Parathyroid adenoma (tissue), 2 donors: ENCODE measurements around the gene MS4A1.

Experiments
- H2AFZ ChIP-seq: fragments of 300-600 bp; sonication (generic); one replicate; pipeline ENCODE4 v1.7.0; 2017; ENCODE audit warnings: antibody characterized with exemption, mild to moderate bottlenecking
- H3K27ac ChIP-seq: fragments of 300-600 bp; sonication (generic); one replicate; pipeline ENCODE4 v1.7.0; 2017
- H3K27me3 ChIP-seq: fragments of 300-600 bp; sonication (generic); one replicate; pipeline ENCODE4 v1.7.0; 2017; ENCODE audit warnings: low read length; ENCODE audit not compliant: control insufficient read depth, insufficient read depth
- H3K36me3 ChIP-seq: fragments of 300-600 bp; sonication (generic); one replicate; pipeline ENCODE4 v1.7.0; 2017; ENCODE audit warnings: low read length; ENCODE audit not compliant: control insufficient read depth, insufficient read depth
- H3K4me1 ChIP-seq: fragments of 300-600 bp; sonication (generic); one replicate; pipeline ENCODE4 v1.7.0; 2017; ENCODE audit warnings: control low read depth
- H3K4me2 ChIP-seq: fragments of 300-600 bp; sonication (generic); one replicate; pipeline ENCODE4 v1.7.0; 2017; ENCODE audit warnings: low read length
- H3K4me3 ChIP-seq: fragments of 300-600 bp; sonication (generic); one replicate; pipeline ENCODE4 v1.7.0; 2017; ENCODE audit warnings: low read depth, low read length
- H3K79me2 ChIP-seq: fragments of 300-600 bp; sonication (generic); one replicate; pipeline ENCODE4 v1.7.0; 2017; ENCODE audit warnings: control low read depth
- H3K9ac ChIP-seq: fragments of 300-600 bp; sonication (generic); one replicate; pipeline ENCODE4 v1.7.0; 2017; ENCODE audit warnings: mild to moderate bottlenecking
- H3K9me3 ChIP-seq: fragments of 300-600 bp; sonication (generic); one replicate; pipeline ENCODE4 v1.7.0; 2017; ENCODE audit warnings: low read length; ENCODE audit not compliant: control insufficient read depth
- TF ChIP-seq, protein P1 (sequence below): fragments of 300-600 bp; sonication (generic); IDR thresholded peaks from one replicate; pipeline ENCODE4 v1.7.0; 2017; ENCODE audit warnings: antibody characterized with exemption, mild to moderate bottlenecking
- donor health status: primary hyperparathyroidism.

Gene MS4A1

DNA sequence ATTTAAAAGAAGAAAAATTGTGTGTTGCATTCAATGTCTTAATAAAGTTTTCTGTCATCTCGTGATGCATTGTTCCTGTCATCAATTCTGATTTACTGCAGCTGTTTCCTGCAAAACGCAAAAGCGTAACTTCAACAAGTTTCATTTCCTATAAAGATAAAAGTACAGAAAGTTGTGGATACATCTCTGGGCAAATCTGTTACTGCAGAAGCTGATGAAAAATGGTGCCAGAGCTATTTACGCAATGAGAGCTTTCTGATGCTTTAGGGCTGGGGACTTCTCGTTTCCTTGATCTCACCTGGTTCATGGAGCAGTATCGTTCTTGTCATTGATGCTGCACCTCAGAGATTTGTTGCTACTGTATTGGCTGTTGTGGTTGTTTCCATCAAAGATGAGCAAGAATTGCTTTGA, 21.4 kb downstream of the MS4A1 start:
- Histone ChIP-seq H3K9me3 (no peaks in the 10 kb centered on the region), H3K4me2 (no peak overlapping the region), H3K4me1 (no peaks in the 10 kb centered on the region), H3K4me3 (no peak overlapping the region), H3K27me3 (no peaks in the 10 kb centered on the region), H2AFZ (no peak overlapping the region), H3K9ac (no peak overlapping the region), H3K36me3 (no peaks in the 10 kb centered on the region), H3K27ac (no peak overlapping the region), H3K79me2 (no peaks in the 10 kb centered on the region)
- TF ChIP-seq, protein P1, sequence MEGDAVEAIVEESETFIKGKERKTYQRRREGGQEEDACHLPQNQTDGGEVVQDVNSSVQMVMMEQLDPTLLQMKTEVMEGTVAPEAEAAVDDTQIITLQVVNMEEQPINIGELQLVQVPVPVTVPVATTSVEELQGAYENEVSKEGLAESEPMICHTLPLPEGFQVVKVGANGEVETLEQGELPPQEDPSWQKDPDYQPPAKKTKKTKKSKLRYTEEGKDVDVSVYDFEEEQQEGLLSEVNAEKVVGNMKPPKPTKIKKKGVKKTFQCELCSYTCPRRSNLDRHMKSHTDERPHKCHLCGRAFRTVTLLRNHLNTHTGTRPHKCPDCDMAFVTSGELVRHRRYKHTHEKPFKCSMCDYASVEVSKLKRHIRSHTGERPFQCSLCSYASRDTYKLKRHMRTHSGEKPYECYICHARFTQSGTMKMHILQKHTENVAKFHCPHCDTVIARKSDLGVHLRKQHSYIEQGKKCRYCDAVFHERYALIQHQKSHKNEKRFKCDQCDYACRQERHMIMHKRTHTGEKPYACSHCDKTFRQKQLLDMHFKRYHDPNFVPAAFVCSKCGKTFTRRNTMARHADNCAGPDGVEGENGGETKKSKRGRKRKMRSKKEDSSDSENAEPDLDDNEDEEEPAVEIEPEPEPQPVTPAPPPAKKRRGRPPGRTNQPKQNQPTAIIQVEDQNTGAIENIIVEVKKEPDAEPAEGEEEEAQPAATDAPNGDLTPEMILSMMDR: no peak

DNA sequence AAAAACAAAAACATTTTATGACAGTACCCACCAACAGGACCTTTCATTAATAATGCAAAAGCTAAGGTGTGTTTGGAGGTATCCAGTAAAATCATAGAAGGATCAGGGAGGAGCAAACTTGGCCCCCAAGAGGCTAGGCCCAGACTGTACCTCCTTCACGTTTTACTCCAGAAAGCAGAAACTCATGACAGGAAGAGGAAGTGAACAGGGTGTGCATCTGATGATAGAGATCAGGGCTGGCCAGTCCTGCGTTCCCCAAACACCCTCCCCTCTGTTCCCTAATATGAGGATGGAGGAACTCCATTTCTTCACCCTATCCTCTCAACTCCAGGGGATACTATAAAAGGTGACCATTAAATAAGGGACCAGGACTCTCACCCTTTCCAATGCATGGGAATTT, 26.7 kb downstream of the MS4A1 start:
- no peaks in the 10 kb centered on the region for H3K27me3 ChIP-seq
- no peak overlapping the region for H2AFZ ChIP-seq
- no peak overlapping the region for H3K27ac ChIP-seq
- H3K36me3 ChIP-seq: no peaks in the 10 kb centered on the region
- TF ChIP-seq, protein P1: no peak
- no peak overlapping the region for H3K9ac ChIP-seq
- no peaks in the 10 kb centered on the region for H3K79me2 ChIP-seq
- no peaks in the 10 kb centered on the region for H3K4me1 ChIP-seq
- H3K9me3 ChIP-seq: no peaks in the 10 kb centered on the region
- H3K4me2 ChIP-seq: no peak overlapping the region
- no peak overlapping the region for H3K4me3 ChIP-seq

DNA sequence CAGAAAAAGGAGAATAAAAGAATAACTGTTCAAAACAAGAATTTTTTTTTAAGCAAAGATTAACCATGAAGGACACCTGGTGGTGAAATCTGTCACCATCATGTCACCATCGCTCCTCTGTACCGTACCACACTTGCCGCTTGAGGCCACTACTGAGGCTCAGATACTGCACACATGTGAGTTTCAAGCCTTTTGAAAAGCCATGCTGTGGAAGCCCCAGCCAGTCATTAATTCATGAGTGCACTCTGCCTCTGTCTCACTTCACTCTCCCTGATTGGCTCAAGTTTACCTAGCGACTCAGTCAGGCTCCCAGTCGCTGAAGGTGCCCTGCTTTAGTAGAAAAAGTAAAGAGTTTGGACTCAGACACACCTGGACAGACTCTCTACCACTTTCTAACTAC, 30.3 kb downstream of the MS4A1 start:
- no peak overlapping the region for H3K9ac ChIP-seq
- no peak overlapping the region for H3K27ac ChIP-seq
- no peaks in the 10 kb centered on the region for H3K9me3 ChIP-seq
- H3K27me3 ChIP-seq: no peaks in the 10 kb centered on the region
- H2AFZ ChIP-seq: no peak overlapping the region
- no peak overlapping the region for H3K4me3 ChIP-seq
- TF ChIP-seq, protein P1: no peak
- no peaks in the 10 kb centered on the region for H3K36me3 ChIP-seq
- H3K4me2 ChIP-seq: no peak overlapping the region
- H3K79me2 ChIP-seq: no peaks in the 10 kb centered on the region
- no peaks in the 10 kb centered on the region for H3K4me1 ChIP-seq

DNA sequence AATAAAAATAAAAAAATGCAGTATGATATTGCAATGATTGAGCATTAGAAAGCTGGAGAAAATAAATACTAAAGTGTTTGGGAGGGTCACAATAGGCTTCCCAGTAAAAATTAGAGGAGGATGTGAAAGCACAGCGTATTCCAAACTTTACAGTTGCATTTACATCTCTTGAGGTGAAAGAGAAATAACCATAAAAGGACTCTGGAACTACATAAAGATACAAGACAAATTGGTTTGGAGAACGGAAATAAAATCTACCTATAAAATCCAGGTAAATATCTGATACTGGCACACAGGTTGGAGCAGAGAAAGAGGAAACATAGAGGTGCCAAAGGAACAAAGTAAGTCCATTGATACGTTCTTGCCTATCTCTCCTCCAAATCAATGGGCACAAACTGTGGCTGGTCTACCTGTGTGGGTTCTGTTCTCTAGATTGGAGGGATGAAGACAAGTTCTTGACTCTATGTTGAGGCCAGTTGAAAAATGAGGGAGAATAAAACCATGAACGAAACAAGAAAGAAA, 36.9 kb downstream of the MS4A1 start, which contains the start of gene MS4A12:
Gene MS4A12 (plus strand): TSS at position 291 of the 522 bp plus-strand sequence. CDS start 4,541 bp downstream, outside the sequence.
- Histone ChIP-seq H3K27ac (no peak within 1 kb of the TSS), H3K27me3 (no peaks in the 10 kb centered on the region), H3K79me2 (no peaks in the 10 kb centered on the region), H3K4me1 (no peaks in the 10 kb centered on the region), H2AFZ (no peak within 1 kb of the TSS), H3K9me3 (no peaks in the 10 kb centered on the region), H3K4me2 (no peak within 1 kb of the TSS), H3K36me3 (no peaks in the 10 kb centered on the region), H3K9ac (no peak within 1 kb of the TSS), H3K4me3 (no peak within 1 kb of the TSS)
- TF ChIP-seq, protein P1: no peak

DNA sequence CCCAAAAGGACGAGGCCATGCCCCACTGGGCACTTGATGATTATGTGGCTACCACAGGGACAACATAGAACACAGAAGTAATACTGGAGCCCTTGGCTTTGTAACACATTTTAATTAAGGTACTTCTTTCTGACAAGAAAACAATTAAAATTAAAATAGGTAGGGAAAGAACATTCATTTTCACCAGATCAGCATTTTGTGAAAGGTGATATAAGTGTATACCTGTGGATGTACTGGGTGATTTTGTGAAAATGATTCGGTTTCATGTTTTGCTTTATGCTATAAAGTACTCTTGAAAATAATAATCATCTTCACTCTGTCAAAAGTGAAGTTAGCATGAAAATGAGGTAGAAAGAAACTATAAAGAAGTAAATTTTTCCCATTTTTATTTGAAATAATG, 37.8 kb downstream of the MS4A1 start:
- Histone ChIP-seq H2AFZ (no peak overlapping the region), H3K79me2 (no peaks in the 10 kb centered on the region), H3K4me1 (no peaks in the 10 kb centered on the region), H3K4me3 (no peak overlapping the region), H3K9me3 (no peaks in the 10 kb centered on the region), H3K36me3 (no peaks in the 10 kb centered on the region), H3K27ac (no peak overlapping the region), H3K9ac (no peak overlapping the region), H3K27me3 (no peaks in the 10 kb centered on the region), H3K4me2 (no peak overlapping the region)
- TF ChIP-seq, protein P1: no peak
